Transverse colon (tissue), 4 donors: ENCODE data around the gene EDARADD. TPM values are rescaled to one million over a fixed set of nuclear protein-coding genes. Genes with fewer than 3 reads are reported as not detected.
"Not testable (repeated sequence)": the region's sequence is repeated elsewhere in the genome, so short reads cannot be mapped to it uniquely, and the experiment has no call there.

Source experiments
- DNase-seq: peaks from one replicate; pipeline ENCODE4 v3.0.0-alpha.2; 2019
- H3K27ac ChIP-seq, 4 donors: fragments of 200-600 bp; sonication (generic); 2 replicates each; pipeline ENCODE4 v1.5.1; 2016 to 2018; ENCODE audit warnings: inconsistent platforms in 4 of 4
- H3K27me3 ChIP-seq: fragments of 200-600 bp; sonication (generic); 2 replicates; pipeline ENCODE4 v1.5.1; 2017; ENCODE audit warnings: inconsistent platforms
- H3K36me3 ChIP-seq, 4 donors: fragments of 200-600 bp; sonication (generic); 2 replicates each; pipeline ENCODE4 v1.5.1; 2017 to 2019; ENCODE audit warnings: inconsistent platforms in 4 of 4
- H3K4me1 ChIP-seq, 4 donors: fragments of 200-600 bp; sonication (generic); 2 replicates each; pipeline ENCODE4 v1.5.1; 2017 to 2020; ENCODE audit warnings: inconsistent platforms in 4 of 4
- H3K4me3 ChIP-seq, 4 donors: fragments of 200-600 bp; sonication (generic); 1 replicate in 1 of 4; 2 replicates in 3 of 4; pipeline versions ENCODE4 v1.5.1 to v1.6.1; 2017 to 2019; ENCODE audit warnings: inconsistent platforms in 4 of 4
- H3K9me3 ChIP-seq, 2 donors: fragments of 200-600 bp; sonication (generic); 2 replicates each; pipeline ENCODE4 v1.5.1; 2017 to 2019; ENCODE audit warnings: inconsistent platforms in 2 of 2
- CTCF ChIP-seq, 5 experiments: fragments of 200-600 bp in 3 of 5; fragments of 450-650 bp in 2 of 5; sonication (generic) in 3 of 5; IDR thresholded peaks; 1 replicate in 2 of 5; 2 replicates in 3 of 5; pipeline ENCODE4 v1.5.1; 2016 to 2017; ENCODE audit warnings: antibody characterized with exemption in 5 of 5, inconsistent platforms in 3 of 5, mild to moderate bottlenecking in 2 of 5, moderate library complexity in 1 of 5
- EP300 ChIP-seq: sonication (generic); formaldehyde crosslinking; IDR thresholded peaks from one replicate; pipeline ENCODE4 v1.6.1; 2017; ENCODE audit warnings: antibody characterized with exemption, low read depth
- POLR2A ChIP-seq: fragments of 450-650 bp; IDR thresholded peaks from one replicate; pipeline ENCODE4 v1.6.1; 2016; ENCODE audit warnings: antibody characterized with exemption, mild to moderate bottlenecking, moderate library complexity
- POLR2AphosphoS5 ChIP-seq, 3 donors: sonication (generic); formaldehyde crosslinking; IDR thresholded peaks; one replicate each; pipeline ENCODE4 v1.6.1; 2016; ENCODE audit warnings: antibody characterized with exemption in 3 of 3
- WGBS, 2 donors: methylation state at CpG; one replicate each; pipeline ENCODE4 v1.1.5; 2018; ENCODE audit warnings: low coverage in 1 of 2; 5-methylcytosine and 5-hydroxymethylcytosine counted together
- in situ Hi-C, 4 donors: fragments of 200-750 bp; cut with MboI; loops; one replicate each; pipeline versions ENCODE4 v1.15.0 to v1.15.1; 2017; ENCODE audit warnings: low sequenced_read_pairs in 3 of 4, low pct_ligation_motif_present in 1 of 4, low pct_unique_long_range_greater_than_20kb in 1 of 4
- intact Hi-C: fragments of 100-400 bp; cut with DNase I; formaldehyde crosslinking; loops from one replicate; pipeline ENCODE4 v1.15.1; 2023; ENCODE audit warnings: low total_unique reads
- total RNA-seq, 4 donors: library from RNA; depleted of rRNA; stranded (reverse); fragments of >200 nt; gene quantifications; one replicate each; pipeline ENCODE4 v1.1.0, GENCODE V29; 2016

EDARADD gene
- total RNA-seq, 4 donors from 2014 or later, result 0.27 to 0.79 TPM; not detected in 2

DNA sequence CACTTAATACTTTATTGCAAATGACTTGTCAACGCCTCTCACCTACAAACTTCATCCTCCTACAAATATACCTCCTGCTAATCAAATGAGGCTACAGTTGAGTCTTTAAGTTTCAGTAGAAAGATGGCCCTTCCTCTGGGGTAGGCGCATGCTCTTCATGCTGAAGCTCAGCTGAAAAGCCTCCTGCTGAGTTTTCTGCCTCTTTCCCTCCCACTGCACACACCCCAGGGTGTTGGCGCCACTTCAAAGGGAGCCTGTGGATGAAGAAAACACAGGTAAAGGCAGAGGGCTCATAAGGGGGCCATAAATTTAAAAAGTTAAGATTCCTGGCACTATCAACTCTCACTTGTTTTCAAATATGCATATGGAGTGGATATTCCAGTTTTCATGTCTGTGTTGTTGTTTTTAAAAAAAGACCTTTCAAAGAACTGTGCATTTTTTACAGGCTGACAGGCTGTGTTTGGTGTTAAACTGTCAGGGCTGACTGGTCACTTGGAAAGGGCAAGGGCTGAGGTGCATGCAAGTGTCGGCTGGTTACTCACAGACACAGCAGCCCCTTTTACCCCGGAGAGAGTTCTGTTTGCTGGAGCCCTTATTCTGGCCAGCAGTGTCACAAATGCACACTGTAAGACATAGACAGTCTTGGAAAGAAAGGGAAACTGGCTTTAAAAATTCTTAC is 86.8 kb downstream of the EDARADD start:
- in situ Hi-C loops (loop anchor here in 1 of 4 donors (10.0 kb wide), 1 partner anchor 366 kb away; no protein-coding TSS in a partner anchor), intact Hi-C loops (no loop called here)
- DNase-seq, result peak; percentile 19
- Histone ChIP-seq H3K4me1 (peaks cover 0 to 8% (median 0%) of the 10 kb centered on the region in 4 donors), H3K36me3 (no peaks in the 10 kb centered on the region), H3K4me3 (no peak overlapping the region), H3K9me3 (no peaks in the 10 kb centered on the region), H3K27me3 (no peaks in the 10 kb centered on the region), H3K27ac (no peak overlapping the region)
- WGBS, 2 donors, result 48% methylated on average over 5 of the region's 5 CpGs; no CpG with 5 or more reads in 1 of the 2 donors
- TF ChIP-seq EP300 (no peak), POLR2AphosphoS5 (IDR thresholded peaks at IDR 0.05) (no peak), CTCF (IDR thresholded peaks at IDR 0.05) (no peak), POLR2A (no peak)

GRCh38 chr1:236484310-236484971 is 90.4 kb downstream of the EDARADD start:
- DNase-seq, result no peak
- WGBS, 2 donors, result 91 to 93% methylated on average over 3 to 14 of the region's 14 CpGs
- in situ Hi-C loops, result loop anchor here in 1 of 4 donors (10.0 kb wide), 1 partner anchor 370 kb away; no protein-coding TSS in a partner anchor

DNA sequence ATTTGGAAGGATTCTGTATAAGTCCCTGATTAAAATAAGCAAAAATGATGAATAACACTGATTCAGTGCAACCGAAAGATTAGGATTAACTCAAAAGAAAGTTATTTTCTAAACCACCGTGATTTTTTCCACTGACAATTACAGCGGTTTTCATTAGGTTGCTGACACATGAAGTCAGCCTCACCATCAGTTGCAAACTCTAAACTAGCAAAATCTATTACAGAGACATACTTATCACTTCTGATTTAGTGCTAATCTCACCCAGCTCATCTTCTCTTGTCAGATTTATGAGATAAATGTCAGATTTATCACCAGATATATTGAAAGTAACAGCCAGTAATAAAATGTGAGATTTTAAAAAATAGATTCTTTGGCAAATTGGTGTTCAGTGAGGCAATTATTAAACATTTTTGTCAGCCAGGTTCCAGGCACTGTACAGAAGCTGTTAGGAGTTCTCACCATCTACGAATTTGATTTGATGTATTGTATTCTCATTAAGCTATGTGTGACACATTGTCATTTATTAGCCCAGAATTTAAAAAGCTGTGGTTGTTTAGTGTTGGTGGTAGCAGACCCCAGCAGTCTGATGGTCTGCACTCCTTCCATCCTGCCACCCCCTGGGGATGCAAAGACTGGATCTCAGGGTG is 92.4 kb downstream of the EDARADD start:
- Histone ChIP-seq H3K4me3 (no peak overlapping the region), H3K27ac (no peak overlapping the region), H3K4me1 (no peaks in the 10 kb centered on the region), H3K9me3 (no peaks in the 10 kb centered on the region), H3K36me3 (no peaks in the 10 kb centered on the region), H3K27me3 (no peaks in the 10 kb centered on the region)
- DNase-seq, result no peak
- intact Hi-C loops (no loop called here), in situ Hi-C loops (loop anchor here in 1 of 4 donors (10.0 kb wide), 1 partner anchor 372 kb away; no protein-coding TSS in a partner anchor)
- no peak for TF ChIP-seq CTCF (IDR thresholded peaks at IDR 0.05)
- TF ChIP-seq POLR2A, result no peak
- no peak for TF ChIP-seq POLR2AphosphoS5 (IDR thresholded peaks at IDR 0.05)
- TF ChIP-seq EP300, result no peak
- WGBS, 2 donors, result 71 to 73% methylated on average over 4 of the region's 4 CpGs

More at GRCh38 chr1:236484310-236484971, 90.4 kb downstream of the EDARADD start:
- Histone ChIP-seq H3K4me1 (peaks cover 0 to 8% (median 0%) of the 10 kb centered on the region in 4 donors), H3K27me3 (no peaks in the 10 kb centered on the region), H3K27ac (no peak overlapping the region), H3K36me3 (no peaks in the 10 kb centered on the region), H3K4me3 (no peak overlapping the region), H3K9me3 (no peaks in the 10 kb centered on the region)
- intact Hi-C loops, result no loop called here
- no peak for TF ChIP-seq POLR2A
- no peak for TF ChIP-seq EP300
- no peak for TF ChIP-seq CTCF (IDR thresholded peaks at IDR 0.05)
- TF ChIP-seq POLR2AphosphoS5 (IDR thresholded peaks at IDR 0.05), result no peak

DNA sequence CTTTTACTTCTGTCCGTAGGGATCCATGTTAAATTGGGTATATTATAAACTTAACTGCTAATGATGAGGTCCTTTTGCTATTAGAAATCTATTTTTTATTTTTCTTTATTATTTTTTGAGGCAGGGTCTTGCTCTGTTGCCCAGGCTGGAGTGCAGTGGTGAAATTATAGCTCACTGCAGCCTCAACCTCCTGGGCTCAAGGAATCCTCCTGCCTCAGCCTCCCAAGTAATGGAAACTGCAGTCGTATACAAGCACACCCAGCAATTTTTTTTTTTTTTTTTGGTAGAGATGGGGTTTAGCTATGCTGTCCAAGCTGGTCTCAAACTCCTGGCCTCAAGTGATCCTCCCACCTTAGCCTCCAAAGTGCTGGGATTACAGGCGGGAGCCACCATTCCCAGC is 95.1 kb downstream of the EDARADD start:
- not testable (repeated sequence) for H3K4me1 ChIP-seq, H3K36me3 ChIP-seq, H3K27ac ChIP-seq, DNase-seq, H3K9me3 ChIP-seq, H3K4me3 ChIP-seq, H3K27me3 ChIP-seq
- WGBS, 2 donors, result 86 to 89% methylated on average over 2 to 3 of the region's 3 CpGs
- intact Hi-C loops, result loop anchor here (2.0 kb wide), 1 partner anchor 382 kb away; no protein-coding TSS in a partner anchor
- in situ Hi-C loops, result loop anchor here in 1 of 4 donors (10.0 kb wide), 1 partner anchor 374 kb away; no protein-coding TSS in a partner anchor
